ENCODE data around the gene FOXC1. TPM values are rescaled to one million over a fixed set of nuclear protein-coding genes. Genes with fewer than 3 reads are reported as not detected.

FOXC1 gene
- total RNA-seq, 1 donor from 2014 or later = 84.4 TPM

- no peak for TF ChIP-seq CTCF (IDR thresholded peaks at IDR 0.05)
- Mint-ChIP-seq H3K4me3 (ENCODE audit: unreplicated experiment) (peak overlapping the region; percentile 92), H3K36me3 (ENCODE audit: low read depth) (peaks cover 30% of the 10 kb centered on the region), H3K9me3 (ENCODE audit: low read depth) (no peaks in the 10 kb centered on the region), H3K27ac (ENCODE audit: unreplicated experiment) (peak overlapping the region; percentile 97), H3K4me1 (ENCODE audit: low read depth) (peaks cover 33% of the 10 kb centered on the region), H3K27me3 (ENCODE audit: low read depth) (no peaks in the 10 kb centered on the region)
- no peak for DNase-seq (ENCODE audit: low spot score)
Observed at GRCh38 chr6:1613346-1613687, 3.6 kb downstream of the FOXC1 start.

- peaks cover 34% of the 10 kb centered on the region for H3K36me3 Mint-ChIP-seq (ENCODE audit: low read depth)
- H3K27me3 Mint-ChIP-seq (ENCODE audit: low read depth) = no peaks in the 10 kb centered on the region
- no peaks in the 10 kb centered on the region for H3K9me3 Mint-ChIP-seq (ENCODE audit: low read depth)
- peaks cover 34% of the 10 kb centered on the region for H3K4me1 Mint-ChIP-seq (ENCODE audit: low read depth)
- peak overlapping the region; percentile 97 for H3K27ac Mint-ChIP-seq (ENCODE audit: unreplicated experiment)
- no peak for DNase-seq (ENCODE audit: low spot score)
- peak overlapping the region; percentile 92 for H3K4me3 Mint-ChIP-seq (ENCODE audit: unreplicated experiment)
- no peak for TF ChIP-seq CTCF (IDR thresholded peaks at IDR 0.05)
Observed at GRCh38 chr6:1613688-1614447, 4.2 kb downstream of the FOXC1 start.

DNA sequence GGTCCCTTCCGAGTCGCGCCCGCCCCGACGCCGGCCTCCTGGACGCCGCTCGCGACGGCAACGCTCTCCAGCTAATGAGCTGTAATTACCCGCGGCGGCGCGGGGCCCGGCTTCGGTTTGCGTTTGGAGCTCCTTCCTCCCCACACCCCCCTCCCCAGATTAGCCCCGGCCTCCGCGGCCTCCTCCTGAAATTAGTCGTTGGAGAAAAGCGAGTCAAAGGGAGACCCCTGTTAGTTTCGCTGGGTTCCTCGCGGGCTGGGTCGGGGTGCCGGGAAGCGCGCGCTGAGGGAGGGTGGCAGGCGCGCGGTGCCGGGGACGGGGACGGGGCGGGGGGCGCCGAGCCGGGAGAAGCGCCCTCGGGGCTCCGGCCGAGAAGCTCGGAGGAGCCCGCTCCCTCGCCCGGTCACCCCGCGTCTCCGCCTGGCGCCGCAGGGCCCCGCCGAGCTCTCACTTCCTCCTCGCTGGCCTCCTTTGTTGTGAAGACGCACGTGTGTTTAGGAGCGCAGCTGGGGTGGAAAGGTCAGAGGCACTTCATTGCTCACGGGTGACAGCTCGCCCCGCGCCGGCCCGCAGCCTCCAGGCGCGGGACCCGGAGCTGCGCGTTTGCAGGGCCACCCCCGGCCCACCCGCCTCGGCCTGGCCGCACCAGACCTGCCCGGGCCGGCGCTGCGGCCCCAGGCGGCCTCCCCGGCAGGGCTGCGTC lies 4.9 kb downstream of the FOXC1 start:
- H3K36me3 Mint-ChIP-seq (ENCODE audit: low read depth) = peaks cover 34% of the 10 kb centered on the region
- DNase-seq (ENCODE audit: low spot score) = no peak
- peak overlapping the region; percentile 92 for H3K4me3 Mint-ChIP-seq (ENCODE audit: unreplicated experiment)

DNA sequence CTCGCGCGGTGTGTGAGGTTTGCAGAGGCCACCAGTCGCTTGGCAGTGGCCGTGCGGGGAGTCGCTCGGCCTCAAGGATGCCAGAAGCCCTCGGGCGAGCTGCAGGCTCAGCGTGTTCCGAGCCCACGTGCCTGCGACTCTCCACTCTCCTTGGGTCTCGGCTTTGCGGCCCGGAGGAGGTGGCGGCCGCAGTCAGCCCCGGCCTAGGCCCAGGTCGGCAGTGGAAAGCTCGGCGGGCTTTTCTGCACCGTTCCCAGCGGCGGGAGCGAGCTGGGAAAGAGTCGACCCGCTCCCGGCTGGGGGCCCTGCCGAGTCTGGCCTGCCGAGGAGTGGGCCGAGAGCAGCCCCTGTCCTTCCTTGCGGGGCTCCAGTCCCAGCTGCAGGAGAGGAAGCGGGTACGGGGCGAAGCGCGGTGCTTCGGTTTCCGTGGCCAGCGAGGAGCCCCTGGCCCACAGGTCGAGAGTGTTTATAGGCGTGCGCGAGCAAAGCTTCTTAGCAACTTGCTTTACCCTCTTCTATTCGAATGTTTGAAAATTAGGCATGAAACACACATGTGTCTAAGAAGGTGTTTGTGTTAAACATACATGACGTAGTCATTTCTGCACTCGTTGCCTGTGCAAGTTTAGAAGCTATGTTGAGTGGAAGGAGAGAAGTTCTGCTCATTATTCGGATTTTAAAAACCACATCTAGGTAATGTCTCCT lies 5.6 kb downstream of the FOXC1 start:
- Mint-ChIP-seq H3K4me1 (ENCODE audit: low read depth) (peaks cover 38% of the 10 kb centered on the region), H3K27ac (ENCODE audit: unreplicated experiment) (peak overlapping the region; percentile 83), H3K27me3 (ENCODE audit: low read depth) (no peaks in the 10 kb centered on the region), H3K4me3 (ENCODE audit: unreplicated experiment) (peak overlapping the region; percentile 75), H3K9me3 (ENCODE audit: low read depth) (no peaks in the 10 kb centered on the region), H3K36me3 (ENCODE audit: low read depth) (peaks cover 34% of the 10 kb centered on the region)
- TF ChIP-seq CTCF (IDR thresholded peaks at IDR 0.05) = no peak
- DNase-seq (ENCODE audit: low spot score) = no peak

More for the DNA sequence above, 4.9 kb downstream of the FOXC1 start:
- peaks cover 36% of the 10 kb centered on the region for H3K4me1 Mint-ChIP-seq (ENCODE audit: low read depth)
- peak overlapping the region; percentile 70 for H3K27ac Mint-ChIP-seq (ENCODE audit: unreplicated experiment)
- no peaks in the 10 kb centered on the region for H3K9me3 Mint-ChIP-seq (ENCODE audit: low read depth)
- no peak for TF ChIP-seq CTCF (IDR thresholded peaks at IDR 0.05)
- H3K27me3 Mint-ChIP-seq (ENCODE audit: low read depth) = no peaks in the 10 kb centered on the region

- Mint-ChIP-seq H3K9me3 (ENCODE audit: low read depth) (no peaks in the 10 kb centered on the region), H3K4me3 (ENCODE audit: unreplicated experiment) (peak overlapping the region; percentile 75), H3K4me1 (ENCODE audit: low read depth) (peaks cover 38% of the 10 kb centered on the region), H3K27ac (ENCODE audit: unreplicated experiment) (peak overlapping the region; percentile 83), H3K27me3 (ENCODE audit: low read depth) (no peaks in the 10 kb centered on the region), H3K36me3 (ENCODE audit: low read depth) (peaks cover 32% of the 10 kb centered on the region)
- no peak for DNase-seq (ENCODE audit: low spot score)
- no peak for TF ChIP-seq CTCF (IDR thresholded peaks at IDR 0.05)
Observed at GRCh38 chr6:1615853-1616420, 6.2 kb downstream of the FOXC1 start.
